GM21737 (cell line): ENCODE measurements around the gene NFIL3.
"Not testable (repeated sequence)": the region's sequence is repeated elsewhere in the genome, so short reads cannot be mapped to it uniquely, and the experiment has no call there.

ENCODE experiments used
- ATAC-seq: cut with Tn5 transposase; IDR thresholded peaks from one replicate; pipeline ENCODE4 v1.9.1; 2021; ENCODE audit warnings: mild to moderate bottlenecking, moderate library complexity; ENCODE audit not compliant: unreplicated experiment

The NFIL3 gene

GRCh38 chr9:91398926-91399325 lies 24.7 kb downstream of the NFIL3 start:
- ATAC-seq = no peak

GRCh38 chr9:91395553-91396471 lies 27.8 kb downstream of the NFIL3 start:
- ATAC-seq = peak; percentile 68

GRCh38 chr9:91395106-91395552 lies 28.5 kb downstream of the NFIL3 start:
- ATAC-seq = no peak

GRCh38 chr9:91393826-91394225 lies 29.8 kb downstream of the NFIL3 start:
- no peak for ATAC-seq

GRCh38 chr9:91392435-91392834 lies 31.2 kb downstream of the NFIL3 start:
- ATAC-seq = no peak

GRCh38 chr9:91391818-91392217 lies 31.8 kb downstream of the NFIL3 start:
- ATAC-seq = no peak

- ATAC-seq = no peak
Measured at GRCh38 chr9:91391412-91391811, 32.2 kb downstream of the NFIL3 start.

- not testable (repeated sequence) for ATAC-seq
Measured at GRCh38 chr9:91389686-91390085, 33.9 kb downstream of the NFIL3 start.

- no peak for ATAC-seq
Measured at GRCh38 chr9:91386765-91387164, 36.9 kb downstream of the NFIL3 start.

- no peak for ATAC-seq
Measured at GRCh38 chr9:91384954-91385353, 38.7 kb downstream of the NFIL3 start.

GRCh38 chr9:91383577-91383976 lies 40.1 kb downstream of the NFIL3 start:
- ATAC-seq = no peak

- no peak for ATAC-seq
Measured at GRCh38 chr9:91382298-91382697, 41.3 kb downstream of the NFIL3 start.

GRCh38 chr9:91379426-91379825 lies 44.2 kb downstream of the NFIL3 start:
- no peak for ATAC-seq

GRCh38 chr9:91378695-91379127 lies 44.9 kb downstream of the NFIL3 start:
- ATAC-seq = no peak

- ATAC-seq = not testable (repeated sequence)
Measured at GRCh38 chr9:91378054-91378453, 45.6 kb downstream of the NFIL3 start.

GRCh38 chr9:91376239-91376638 lies 47.4 kb downstream of the NFIL3 start:
- no peak for ATAC-seq

- ATAC-seq = no peak
Measured at GRCh38 chr9:91374939-91375338, 48.7 kb downstream of the NFIL3 start.

GRCh38 chr9:91371894-91372293 lies 51.7 kb downstream of the NFIL3 start:
- no peak for ATAC-seq

- ATAC-seq = not testable (repeated sequence)
Measured at GRCh38 chr9:91370006-91370405, 53.6 kb downstream of the NFIL3 start.

GRCh38 chr9:91364702-91365101 lies 58.9 kb downstream of the NFIL3 start:
- ATAC-seq = no peak

- no peak for ATAC-seq
Measured at GRCh38 chr9:91364005-91364404, 59.6 kb downstream of the NFIL3 start.

- peak; percentile 3 for ATAC-seq
Measured at GRCh38 chr9:91362051-91362611, 61.5 kb downstream of the NFIL3 start.
